Ectodermal cell (in vitro differentiated cells): Measurements from ENCODE around the gene MBNL3.

ENCODE experiments used
- H3K27ac ChIP-seq: 2 replicates; pipeline ENCODE4 v1.7.0; 2013; ENCODE audit warnings: mild to moderate bottlenecking, low read depth, low read length; ENCODE audit not compliant: insufficient read depth, poor library complexity, severe bottlenecking
- H3K27me3 ChIP-seq: 2 replicates; pipeline ENCODE4 v1.7.0; 2013; ENCODE audit warnings: mild to moderate bottlenecking, low read length; ENCODE audit not compliant: insufficient read depth, control insufficient read depth, poor library complexity, severe bottlenecking
- H3K36me3 ChIP-seq: one replicate; pipeline ENCODE4 v1.7.0; 2013; ENCODE audit warnings: low read length; ENCODE audit not compliant: control insufficient read depth, insufficient read depth
- H3K4me1 ChIP-seq: one replicate; pipeline ENCODE4 v1.7.0; 2013; ENCODE audit warnings: low read length; ENCODE audit not compliant: control insufficient read depth, insufficient read depth
- H3K4me3 ChIP-seq: 2 replicates; pipeline ENCODE4 v1.7.0; 2013; ENCODE audit warnings: low read depth, low read length, control low read depth; ENCODE audit not compliant: insufficient read depth
- H3K9me3 ChIP-seq: 2 replicates; pipeline ENCODE4 v1.7.0; 2013; ENCODE audit warnings: mild to moderate bottlenecking, low read length, moderate library complexity; ENCODE audit not compliant: control insufficient read depth
- WGBS, 2 experiments: methylation state at CpG; one replicate each; pipeline ENCODE4 v1.1.7; 2013; ENCODE audit warnings: missing lambda C conversion rate in 2 of 2; 5-methylcytosine and 5-hydroxymethylcytosine counted together

MBNL3 gene

DNA sequence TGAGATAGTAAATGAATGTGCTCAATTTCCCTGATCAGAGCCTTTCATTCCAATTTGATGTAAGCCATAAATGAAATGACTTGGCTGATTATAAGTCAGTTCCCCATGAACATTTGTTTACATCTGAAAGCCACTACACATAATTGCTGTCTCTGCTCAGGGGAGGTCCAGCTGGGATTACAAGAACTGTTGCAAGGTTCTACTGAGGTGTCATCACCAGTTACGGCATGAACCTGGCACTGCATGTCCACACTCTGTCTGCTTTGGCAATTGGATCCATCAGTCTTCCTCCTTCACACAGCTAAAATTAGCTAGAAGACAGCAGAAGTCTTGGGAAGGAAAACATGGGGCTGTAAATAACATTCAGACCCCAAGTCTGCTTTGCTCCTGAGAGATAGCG is 12.8 kb upstream of the MBNL3 start:
- Histone ChIP-seq H3K36me3 (no peaks in the 10 kb centered on the region), H3K9me3 (no peaks in the 10 kb centered on the region), H3K27ac (no peak overlapping the region), H3K27me3 (no peaks in the 10 kb centered on the region), H3K4me3 (no peak overlapping the region), H3K4me1 (peaks cover 10% of the 10 kb centered on the region)
- 86 to 92% methylated on average over 1 of the region's 2 CpGs for WGBS, 2 experiments

DNA sequence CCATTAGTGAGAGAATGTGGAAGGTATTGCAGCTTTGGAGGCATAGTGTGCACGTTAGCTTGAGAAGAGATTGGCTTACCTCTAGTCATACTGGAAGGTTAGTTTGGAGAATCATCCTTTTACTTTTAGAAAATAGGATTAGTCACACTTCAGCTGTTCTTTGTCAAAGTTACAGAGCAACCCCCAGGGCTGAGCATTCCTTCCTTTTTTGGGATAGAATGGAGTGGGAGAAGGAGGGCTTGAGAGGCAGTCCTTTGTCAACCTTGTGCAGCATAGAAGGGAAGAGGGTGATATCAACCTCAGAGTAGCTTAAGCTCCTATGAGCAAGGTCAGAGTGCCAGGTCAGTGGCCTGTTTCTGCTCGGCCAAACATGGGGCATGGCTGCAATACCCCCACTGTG is 8.6 kb upstream of the MBNL3 start:
- 0 to 5% methylated on average over 1 to 2 of the region's 2 CpGs for WGBS, 2 experiments
- Histone ChIP-seq H3K4me3 (no peak overlapping the region), H3K36me3 (no peaks in the 10 kb centered on the region), H3K4me1 (peaks cover 10% of the 10 kb centered on the region), H3K27me3 (no peaks in the 10 kb centered on the region), H3K9me3 (no peaks in the 10 kb centered on the region), H3K27ac (no peak overlapping the region)

DNA sequence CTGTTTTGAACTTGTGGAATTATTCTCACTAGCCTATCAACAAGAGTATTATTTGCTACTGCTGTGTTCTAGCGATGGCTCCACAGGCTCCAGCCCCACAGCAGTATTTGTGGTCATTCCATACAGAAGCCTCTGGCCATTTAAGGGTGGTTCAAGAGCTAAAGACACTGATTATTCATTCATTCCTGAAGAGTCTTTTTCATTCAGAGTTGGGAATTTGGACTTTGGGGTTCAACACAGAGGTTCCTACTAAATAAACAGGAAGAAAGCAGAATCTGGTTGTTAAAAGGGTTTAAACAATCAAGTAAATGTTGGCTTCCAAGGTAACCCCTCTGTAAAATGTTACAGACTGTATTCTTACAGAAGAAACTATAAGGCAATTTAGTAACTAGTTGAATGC is 4.3 kb upstream of the MBNL3 start:
- Histone ChIP-seq H3K4me1 (peaks cover 6% of the 10 kb centered on the region), H3K27me3 (peaks cover 24% of the 10 kb centered on the region), H3K9me3 (no peaks in the 10 kb centered on the region), H3K4me3 (no peak overlapping the region), H3K27ac (no peak overlapping the region), H3K36me3 (no peaks in the 10 kb centered on the region)
- WGBS, 2 experiments, result 80 to 85% methylated on average over 1 of the region's 1 CpG

DNA sequence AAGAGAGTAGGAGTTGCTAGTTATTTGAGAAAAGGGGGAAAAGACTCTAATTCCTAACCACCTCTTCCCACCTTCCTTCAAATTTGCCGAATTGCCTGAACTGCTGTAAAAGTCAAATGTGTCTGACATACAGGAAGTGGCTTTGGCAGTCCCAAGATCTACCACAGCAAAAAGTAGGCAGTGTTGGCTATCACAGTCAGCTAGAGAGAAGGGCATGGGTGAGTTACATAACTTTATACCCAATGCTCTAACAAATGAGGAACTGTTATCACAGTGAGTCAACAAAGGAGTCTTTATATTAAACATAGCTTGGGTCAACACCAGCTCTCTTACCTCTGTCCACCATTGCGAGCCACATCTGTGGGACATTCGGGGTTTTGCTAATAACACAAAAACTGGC is 2.4 kb upstream of the MBNL3 start:
- WGBS, 2 experiments, result 90 to 100% methylated on average over 1 to 2 of the region's 3 CpGs
- Histone ChIP-seq H3K27ac (no peak overlapping the region), H3K9me3 (no peaks in the 10 kb centered on the region), H3K36me3 (no peaks in the 10 kb centered on the region), H3K4me1 (no peaks in the 10 kb centered on the region), H3K27me3 (peaks cover 29% of the 10 kb centered on the region), H3K4me3 (no peak overlapping the region)

DNA sequence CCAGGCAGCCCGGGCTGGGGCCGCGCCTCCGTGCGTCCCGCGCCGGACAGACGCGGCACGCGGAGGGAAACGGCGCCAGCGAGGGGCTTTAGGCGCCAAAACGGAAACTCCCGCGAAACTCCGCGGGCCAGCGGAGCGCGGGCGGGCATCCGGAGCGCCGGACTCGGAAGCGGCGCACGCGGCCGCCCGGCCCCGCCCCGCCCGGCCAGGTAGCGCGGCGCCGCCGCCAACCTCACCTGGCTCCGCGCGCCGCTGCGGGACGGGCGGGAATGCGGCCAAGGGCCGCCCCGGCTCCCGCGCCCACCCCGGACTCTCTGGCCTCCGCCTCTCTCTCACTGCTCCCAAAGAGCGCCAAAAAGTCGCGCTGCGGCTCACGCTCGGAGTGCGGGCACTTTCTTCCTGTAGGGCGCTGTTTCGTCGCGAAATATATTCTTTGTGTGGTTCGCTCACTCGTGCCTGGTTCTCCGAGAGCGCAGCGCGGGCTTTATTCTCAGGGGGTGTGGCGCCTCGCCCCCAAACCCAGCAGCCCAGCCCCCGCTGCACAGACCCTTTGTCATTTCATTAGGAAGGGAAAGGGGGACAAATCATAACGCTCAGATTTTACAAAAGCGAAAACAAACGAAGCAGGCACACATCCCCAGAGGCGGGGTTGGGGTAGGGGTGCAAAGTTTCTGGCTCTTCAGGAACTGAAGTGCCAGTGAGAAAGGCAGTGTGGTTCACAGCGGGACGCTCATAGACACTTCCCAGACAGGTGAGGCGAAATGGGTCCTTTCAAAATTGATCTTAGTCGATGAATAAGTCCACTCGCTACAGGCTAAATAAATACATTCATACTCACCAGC is 961 bp upstream of the MBNL3 start:
- Histone ChIP-seq H3K27me3 (peaks cover 29% of the 10 kb centered on the region), H3K4me1 (no peaks in the 10 kb centered on the region), H3K27ac (peak overlapping the region; percentile 36), H3K4me3 (peak overlapping the region; percentile 46), H3K36me3 (no peaks in the 10 kb centered on the region), H3K9me3 (no peaks in the 10 kb centered on the region)
- WGBS, 2 experiments, result 1% methylated on average over 85 to 86 of the region's 86 CpGs

DNA sequence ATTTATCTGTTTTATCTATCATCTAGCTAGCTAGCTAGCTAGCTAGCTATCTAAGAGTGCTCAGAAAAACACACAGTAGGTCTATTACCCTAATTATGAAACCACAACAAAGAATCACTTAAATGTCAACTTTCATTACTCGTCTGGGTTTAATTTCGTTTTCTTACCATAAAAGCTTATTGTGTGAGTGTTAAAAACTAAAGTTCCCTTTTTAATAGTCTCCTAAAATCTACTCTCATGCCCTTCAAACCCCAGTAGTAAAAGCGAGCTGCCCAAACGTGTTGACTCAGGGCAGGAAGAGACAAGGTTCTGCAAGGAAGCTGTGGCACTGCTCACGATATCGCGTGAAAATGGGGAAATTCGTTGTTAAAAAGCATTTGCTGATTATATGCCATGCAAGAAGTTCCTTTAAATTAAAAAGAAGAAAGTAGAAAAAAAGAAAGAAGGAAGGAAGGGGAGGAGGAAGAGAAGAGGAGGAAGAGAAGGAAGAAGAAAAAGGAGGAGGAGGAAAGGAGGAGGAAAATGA is 595 bp downstream of the MBNL3 start:
- Histone ChIP-seq H3K4me1 (no peaks in the 10 kb centered on the region), H3K4me3 (peak overlapping the region; percentile 46), H3K27me3 (peaks cover 29% of the 10 kb centered on the region), H3K27ac (no peak overlapping the region), H3K9me3 (no peaks in the 10 kb centered on the region), H3K36me3 (no peaks in the 10 kb centered on the region)
- 14 to 16% methylated on average over 6 of the region's 8 CpGs for WGBS, 2 experiments

DNA sequence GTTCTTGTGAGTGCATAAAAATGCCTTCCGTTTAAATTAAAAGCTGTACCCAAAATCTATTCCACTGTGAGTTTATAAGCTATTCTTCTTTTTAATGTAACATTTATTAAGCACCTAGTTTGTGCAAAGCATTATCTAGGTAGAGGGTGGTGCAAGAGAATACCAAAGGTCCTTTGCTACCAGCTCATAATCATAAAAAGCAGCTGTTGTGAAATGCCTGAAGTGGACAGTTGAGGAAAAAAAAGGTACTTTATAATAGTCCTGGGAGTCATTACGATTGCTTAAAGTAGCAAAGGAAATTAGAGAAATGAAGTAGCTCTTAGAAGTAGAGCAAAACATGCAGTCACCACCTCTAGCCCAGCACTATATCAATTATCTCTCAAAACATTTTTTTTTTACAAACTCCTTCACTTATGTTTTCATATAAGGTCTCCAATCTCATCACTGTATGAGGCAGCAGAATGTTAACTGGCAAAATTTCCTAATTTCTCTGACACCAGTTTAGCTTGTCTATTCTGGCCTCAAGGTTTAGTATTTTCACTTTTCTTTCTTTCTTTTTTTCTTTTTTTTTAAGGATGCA is 2.1 kb downstream of the MBNL3 start:
- Histone ChIP-seq H3K27me3 (peaks cover 29% of the 10 kb centered on the region), H3K4me1 (no peaks in the 10 kb centered on the region), H3K27ac (no peak overlapping the region), H3K9me3 (no peaks in the 10 kb centered on the region), H3K36me3 (no peaks in the 10 kb centered on the region), H3K4me3 (no peak overlapping the region)
- WGBS, 2 experiments, result 78% methylated on average over 1 of the region's 2 CpGs; no CpG with 5 or more reads in 1 of the 2 experiments

DNA sequence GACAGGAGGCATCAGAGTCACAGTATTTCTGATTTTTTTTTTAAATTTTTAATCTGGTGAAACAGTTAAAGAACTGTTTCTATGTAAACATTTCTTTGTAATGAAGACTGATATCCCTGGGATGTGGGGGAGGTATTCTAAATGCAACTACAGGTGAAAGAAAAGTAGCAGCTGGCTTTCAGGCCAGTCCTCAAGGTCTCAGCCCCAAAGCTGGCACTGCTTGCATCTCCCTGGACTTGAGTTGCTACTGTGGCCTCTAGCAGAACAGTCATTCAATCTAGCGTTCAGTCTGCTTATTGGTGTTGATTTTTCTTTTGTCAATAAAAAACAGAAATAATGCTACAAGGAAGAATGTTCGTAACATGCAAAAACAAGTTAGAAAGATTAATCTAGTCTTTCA is 4.9 kb downstream of the MBNL3 start:
- no peaks in the 10 kb centered on the region for H3K4me1 ChIP-seq
- no peak overlapping the region for H3K4me3 ChIP-seq
- no peaks in the 10 kb centered on the region for H3K9me3 ChIP-seq
- WGBS, 2 experiments, result 80% methylated on average over 1 of the region's 2 CpGs; no CpG with 5 or more reads in 1 of the 2 experiments
- no peaks in the 10 kb centered on the region for H3K36me3 ChIP-seq
- peaks cover 10% of the 10 kb centered on the region for H3K27me3 ChIP-seq
- H3K27ac ChIP-seq, result no peak overlapping the region

DNA sequence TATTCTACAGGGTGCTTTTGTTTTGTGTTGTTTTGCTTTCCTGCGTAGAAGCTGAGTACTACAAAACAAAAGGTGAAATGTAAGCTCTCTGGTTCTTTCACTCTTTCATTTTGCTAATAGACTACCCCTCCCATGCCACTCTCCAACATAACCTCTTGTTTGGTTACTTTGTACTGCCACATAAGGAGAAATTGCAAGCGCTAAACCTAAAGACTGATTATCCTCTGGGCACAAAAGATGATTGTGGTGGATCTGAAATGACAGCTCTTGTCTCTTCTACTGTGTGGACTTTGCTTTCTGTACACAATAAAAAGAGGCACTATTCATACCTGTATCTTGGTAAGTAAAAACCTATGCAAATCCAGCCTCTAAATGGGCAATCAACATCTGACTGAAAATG is 5.3 kb downstream of the MBNL3 start:
- H3K27me3 ChIP-seq, result peaks cover 9% of the 10 kb centered on the region
- no peaks in the 10 kb centered on the region for H3K9me3 ChIP-seq
- 89 to 100% methylated on average over 1 of the region's 2 CpGs for WGBS, 2 experiments
- no peak overlapping the region for H3K27ac ChIP-seq
- no peaks in the 10 kb centered on the region for H3K4me1 ChIP-seq
- no peak overlapping the region for H3K4me3 ChIP-seq
- no peaks in the 10 kb centered on the region for H3K36me3 ChIP-seq

DNA sequence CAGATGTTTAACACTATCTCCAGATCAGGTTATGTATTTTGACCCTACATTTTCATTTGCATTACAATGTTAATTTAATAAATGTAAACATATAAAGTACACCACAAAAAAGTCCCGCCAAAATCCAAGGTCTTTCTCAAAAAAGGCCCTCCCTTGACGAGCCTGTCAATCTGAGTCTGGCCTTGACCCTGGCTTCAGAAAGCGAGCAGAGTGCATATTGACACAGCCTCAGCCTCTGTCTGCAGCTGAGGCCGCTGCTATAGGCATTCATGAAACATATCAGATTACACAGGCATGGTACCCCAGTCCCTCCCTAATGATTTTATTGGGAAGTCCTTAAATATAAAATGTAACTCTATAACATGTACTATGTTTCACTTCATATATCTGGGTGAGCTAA is 6.2 kb downstream of the MBNL3 start:
- no peak overlapping the region for H3K27ac ChIP-seq
- WGBS, 2 experiments, result 52 to 82% methylated on average over 3 to 4 of the region's 4 CpGs

More for the DNA sequence above, 6.2 kb downstream of the MBNL3 start:
- Histone ChIP-seq H3K27me3 (peaks cover under 1% of the 10 kb centered on the region), H3K9me3 (no peaks in the 10 kb centered on the region), H3K4me3 (no peak overlapping the region), H3K36me3 (no peaks in the 10 kb centered on the region), H3K4me1 (no peaks in the 10 kb centered on the region)
